ENCODE data around the gene ATP7A. TPM values are rescaled to one million over a fixed set of nuclear protein-coding genes. Genes with fewer than 3 reads are reported as not detected.
"Not testable (repeated sequence)": the region's sequence is repeated elsewhere in the genome, so short reads cannot be mapped to it uniquely, and the experiment has no call there.

ATP7A gene
- total RNA-seq, 4 donors from 2014 or later: 19.9 to 33.2 (median 26.8) TPM

- no peaks in the 10 kb centered on the region for H3K9me3 ChIP-seq
- no peaks in the 10 kb centered on the region for H3K4me1 ChIP-seq
- no peak for DNase-seq (ENCODE audit: low spot score in 2 of 2)
- no peak overlapping the region for H3K27ac ChIP-seq
- H3K4me3 ChIP-seq: no peak overlapping the region
- TF ChIP-seq EP300 (IDR thresholded peaks at IDR 0.05) (no peak), CTCF (IDR thresholded peaks at IDR 0.05) (no peak), POLR2AphosphoS5 (IDR thresholded peaks at IDR 0.05) (no peak), POLR2A (IDR thresholded peaks at IDR 0.05) (no peak)
- no peaks in the 10 kb centered on the region for H3K36me3 ChIP-seq
- no peaks in the 10 kb centered on the region for H3K27me3 ChIP-seq
Measured at GRCh38 chrX:78063687-78064086, 153.2 kb downstream of the ATP7A start.

DNA sequence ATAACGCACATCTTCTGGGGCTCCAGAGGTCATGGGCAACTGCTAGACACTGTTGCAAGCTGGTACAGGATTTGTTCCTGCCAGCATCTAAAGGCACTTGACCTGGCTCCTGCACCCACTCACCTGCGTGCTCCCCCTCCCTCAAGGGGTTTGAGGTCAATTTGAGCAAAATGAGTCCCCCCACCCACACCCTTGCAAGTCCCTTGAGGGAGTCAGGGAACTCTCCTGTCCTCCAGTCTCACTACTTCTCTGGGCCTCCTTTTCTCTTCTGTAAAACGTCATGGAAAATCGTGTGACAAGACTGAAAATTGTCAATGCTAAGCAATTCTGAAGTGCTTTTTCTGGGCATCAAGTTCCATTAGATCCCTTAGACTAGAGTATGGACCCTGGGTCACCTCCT lies 153.7 kb downstream of the ATP7A start:
- Histone ChIP-seq H3K27me3 (no peaks in the 10 kb centered on the region), H3K9me3 (no peaks in the 10 kb centered on the region), H3K27ac (no peak overlapping the region), H3K36me3 (no peaks in the 10 kb centered on the region), H3K4me3 (no peak overlapping the region), H3K4me1 (no peaks in the 10 kb centered on the region)
- no peak for DNase-seq (ENCODE audit: low spot score in 2 of 2)
- TF ChIP-seq EP300 (IDR thresholded peaks at IDR 0.05) (no peak), POLR2AphosphoS5 (IDR thresholded peaks at IDR 0.05) (no peak)
- 69% methylated on average over 4 of the region's 4 CpGs for WGBS

DNA sequence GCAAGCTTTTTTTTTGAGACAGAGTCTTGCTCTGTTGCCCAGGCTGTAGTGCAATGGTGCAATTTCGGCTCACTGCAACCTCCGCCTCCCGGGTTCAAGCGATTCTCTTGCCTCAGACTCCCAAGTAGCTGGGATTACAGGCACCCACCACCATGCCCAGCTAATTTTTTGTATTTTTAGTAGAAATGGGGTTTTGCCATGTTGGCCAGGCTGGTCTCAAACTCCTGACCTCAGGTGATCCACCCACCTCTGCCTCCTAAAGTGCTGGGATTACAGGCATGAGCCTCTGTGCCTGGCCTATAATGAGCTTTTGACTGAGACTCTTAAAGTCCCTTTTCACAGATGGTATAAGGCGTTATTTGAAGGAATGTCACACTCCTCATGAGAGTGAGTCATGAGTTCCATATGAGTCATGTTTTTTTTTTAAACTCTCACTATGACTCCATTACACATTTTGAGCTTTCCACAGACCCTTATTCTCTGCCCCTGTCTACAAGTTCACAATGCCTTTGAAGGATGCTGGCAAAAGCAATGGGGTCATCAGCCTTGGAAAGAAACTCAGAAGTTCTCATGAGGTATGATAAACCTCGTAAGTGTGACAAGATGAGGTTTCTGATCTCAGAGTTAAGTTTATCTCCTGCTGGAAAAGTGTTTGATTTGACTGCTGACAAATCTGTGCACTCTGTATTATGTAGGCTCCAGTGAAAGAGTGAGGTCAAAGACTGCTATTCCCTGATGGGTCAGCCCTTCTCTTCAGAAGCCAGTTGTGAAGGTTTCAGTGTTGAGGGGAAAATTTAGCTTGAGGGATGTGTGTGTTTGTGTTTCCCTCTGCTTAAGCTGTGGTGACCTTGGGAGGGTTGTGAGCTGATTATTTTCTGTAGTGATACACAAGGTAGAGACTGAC lies 154.5 kb downstream of the ATP7A start:
- not testable (repeated sequence) for H3K27me3 ChIP-seq; H3K4me1 ChIP-seq; H3K9me3 ChIP-seq; H3K36me3 ChIP-seq; DNase-seq (ENCODE audit: low spot score in 2 of 2); H3K4me3 ChIP-seq
- H3K27ac ChIP-seq: peak overlapping the region; percentile 24
- 72% methylated on average over 6 of the region's 6 CpGs for WGBS

DNA sequence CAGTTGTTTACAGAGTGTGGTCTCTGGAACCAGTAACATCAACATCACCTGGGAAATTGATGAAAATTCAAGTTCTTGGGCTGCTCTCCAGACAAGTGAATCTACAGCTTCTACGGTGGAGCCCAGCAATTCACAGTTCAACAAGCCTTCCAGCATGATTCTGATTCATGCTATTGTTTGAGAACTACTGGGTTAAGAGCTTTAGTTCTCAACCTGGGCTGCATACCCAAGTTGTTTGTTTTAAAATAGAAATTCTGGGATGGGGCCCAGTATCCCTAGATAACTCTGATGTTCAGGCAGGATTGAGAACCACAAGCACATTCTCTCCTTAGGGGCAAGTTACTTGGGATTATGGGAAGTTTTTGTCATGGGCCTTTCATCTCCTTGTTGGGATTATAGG lies 155.6 kb downstream of the ATP7A start:
- WGBS: 57% methylated on average over 1 of the region's 1 CpG
- no peaks in the 10 kb centered on the region for H3K4me1 ChIP-seq

DNA sequence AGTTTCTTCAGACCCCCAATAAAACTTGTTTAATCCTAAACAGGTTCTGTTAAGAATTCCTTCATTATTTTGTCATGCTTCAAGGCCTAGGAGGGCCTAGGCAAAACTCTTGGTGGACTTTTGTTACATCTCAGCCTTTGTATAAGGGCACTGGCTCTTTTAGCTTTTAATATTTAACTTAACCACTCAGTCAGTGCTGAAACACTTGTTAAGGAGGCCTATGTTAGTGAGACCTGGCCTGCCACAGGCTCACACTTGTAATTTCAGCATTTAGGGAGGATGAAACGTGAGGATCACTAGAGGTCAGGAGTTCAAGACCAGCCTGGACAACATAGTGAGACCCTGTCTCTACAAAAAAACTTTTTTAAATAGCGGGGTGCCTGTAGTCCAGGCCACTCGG lies 160.8 kb downstream of the ATP7A start:
- H3K4me3 ChIP-seq: no peak overlapping the region
- WGBS: 81% methylated on average over 3 of the region's 3 CpGs
- H3K27me3 ChIP-seq: no peaks in the 10 kb centered on the region
- H3K36me3 ChIP-seq: no peaks in the 10 kb centered on the region
- H3K4me1 ChIP-seq: no peaks in the 10 kb centered on the region
- H3K27ac ChIP-seq: no peak overlapping the region
- no peaks in the 10 kb centered on the region for H3K9me3 ChIP-seq
- DNase-seq (ENCODE audit: low spot score in 2 of 2): no peak
- TF ChIP-seq CTCF (IDR thresholded peaks at IDR 0.05) (no peak), EP300 (IDR thresholded peaks at IDR 0.05) (no peak), POLR2AphosphoS5 (IDR thresholded peaks at IDR 0.05) (no peak), POLR2A (IDR thresholded peaks at IDR 0.05) (no peak)

More for the DNA sequence above, 155.6 kb downstream of the ATP7A start:
- H3K36me3 ChIP-seq: no peaks in the 10 kb centered on the region
- no peak overlapping the region for H3K4me3 ChIP-seq
- no peak overlapping the region for H3K27ac ChIP-seq
- no peaks in the 10 kb centered on the region for H3K27me3 ChIP-seq
- no peaks in the 10 kb centered on the region for H3K9me3 ChIP-seq
- TF ChIP-seq EP300 (IDR thresholded peaks at IDR 0.05): no peak
- no peak for TF ChIP-seq POLR2AphosphoS5 (IDR thresholded peaks at IDR 0.05)
- TF ChIP-seq CTCF (IDR thresholded peaks at IDR 0.05): no peak
- TF ChIP-seq POLR2A (IDR thresholded peaks at IDR 0.05): no peak
- DNase-seq (ENCODE audit: low spot score in 2 of 2): no peak

DNA sequence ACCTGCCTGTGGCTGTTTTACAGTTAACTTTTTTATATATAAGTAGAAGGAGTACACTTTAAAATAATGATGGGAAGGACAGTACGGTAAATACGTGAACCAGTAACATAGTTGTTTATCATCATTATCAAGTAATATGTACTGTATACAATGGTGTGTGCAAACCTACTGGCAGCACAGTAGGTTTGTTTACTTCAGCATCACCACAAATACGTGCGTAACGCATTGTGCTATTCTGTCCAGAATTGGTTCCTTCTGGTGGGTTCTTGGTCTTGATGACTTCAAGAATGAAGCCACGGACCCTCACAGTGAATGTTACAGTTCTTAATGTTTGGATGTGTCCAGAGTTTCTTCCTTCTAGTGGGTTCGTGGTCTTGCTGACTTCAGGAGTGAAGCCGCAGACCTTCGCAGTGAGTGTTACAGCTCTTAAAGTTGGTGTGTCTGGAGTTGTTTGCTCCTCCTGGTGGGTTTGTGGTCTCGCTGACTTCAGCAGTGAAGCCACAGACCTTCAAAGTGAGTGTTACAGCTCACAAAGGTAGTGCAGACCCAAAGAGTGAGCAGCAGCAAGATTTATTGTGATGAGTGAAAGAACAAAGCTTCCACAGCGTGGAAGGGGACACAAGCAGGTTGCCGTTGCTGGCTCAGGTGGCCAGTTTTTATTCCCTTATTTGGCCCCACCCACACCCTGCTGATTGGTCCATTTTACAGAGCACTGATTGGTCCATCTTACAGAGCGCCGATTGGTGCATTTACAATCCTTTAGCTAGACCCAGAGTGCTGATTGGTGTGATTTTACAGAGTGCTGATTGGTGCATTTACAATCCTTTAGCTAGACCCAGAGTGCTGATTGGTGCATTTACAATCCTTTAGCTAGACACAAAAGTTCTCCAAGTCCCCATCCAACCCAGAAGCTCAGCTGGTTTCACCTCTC lies 162.9 kb downstream of the ATP7A start:
- not testable (repeated sequence) for H3K27me3 ChIP-seq; DNase-seq (ENCODE audit: low spot score in 2 of 2); H3K36me3 ChIP-seq; H3K9me3 ChIP-seq; H3K4me1 ChIP-seq; H3K4me3 ChIP-seq; H3K27ac ChIP-seq
- WGBS: 90% methylated on average over 14 of the region's 14 CpGs

Measured in suprapubic skin (tissue), 4 donors.